ENCODE data around the gene PAK6.

GRCh38 chr15:40300771-40301170, 61.9 kb downstream of the PAK6 start:
- TF ChIP-seq, protein P1, sequence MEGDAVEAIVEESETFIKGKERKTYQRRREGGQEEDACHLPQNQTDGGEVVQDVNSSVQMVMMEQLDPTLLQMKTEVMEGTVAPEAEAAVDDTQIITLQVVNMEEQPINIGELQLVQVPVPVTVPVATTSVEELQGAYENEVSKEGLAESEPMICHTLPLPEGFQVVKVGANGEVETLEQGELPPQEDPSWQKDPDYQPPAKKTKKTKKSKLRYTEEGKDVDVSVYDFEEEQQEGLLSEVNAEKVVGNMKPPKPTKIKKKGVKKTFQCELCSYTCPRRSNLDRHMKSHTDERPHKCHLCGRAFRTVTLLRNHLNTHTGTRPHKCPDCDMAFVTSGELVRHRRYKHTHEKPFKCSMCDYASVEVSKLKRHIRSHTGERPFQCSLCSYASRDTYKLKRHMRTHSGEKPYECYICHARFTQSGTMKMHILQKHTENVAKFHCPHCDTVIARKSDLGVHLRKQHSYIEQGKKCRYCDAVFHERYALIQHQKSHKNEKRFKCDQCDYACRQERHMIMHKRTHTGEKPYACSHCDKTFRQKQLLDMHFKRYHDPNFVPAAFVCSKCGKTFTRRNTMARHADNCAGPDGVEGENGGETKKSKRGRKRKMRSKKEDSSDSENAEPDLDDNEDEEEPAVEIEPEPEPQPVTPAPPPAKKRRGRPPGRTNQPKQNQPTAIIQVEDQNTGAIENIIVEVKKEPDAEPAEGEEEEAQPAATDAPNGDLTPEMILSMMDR (IDR thresholded peaks at IDR 0.05; ENCODE audit: low read length), result no peak
- TF ChIP-seq EZH2 (optimal IDR thresholded peaks at IDR 0.05; ENCODE audit: low read depth, low read length) (no peak), EZH2phosphoT487 (IDR thresholded peaks at IDR 0.05; ENCODE audit: low read length) (no peak)
